Fibroblast of upper back skin (primary cell): ENCODE results near the gene MYH9.

Source experiments
- DNase-seq: peaks from one replicate; pipeline ENCODE4 v3.0.0-alpha.2; 2013

MYH9 gene

DNA sequence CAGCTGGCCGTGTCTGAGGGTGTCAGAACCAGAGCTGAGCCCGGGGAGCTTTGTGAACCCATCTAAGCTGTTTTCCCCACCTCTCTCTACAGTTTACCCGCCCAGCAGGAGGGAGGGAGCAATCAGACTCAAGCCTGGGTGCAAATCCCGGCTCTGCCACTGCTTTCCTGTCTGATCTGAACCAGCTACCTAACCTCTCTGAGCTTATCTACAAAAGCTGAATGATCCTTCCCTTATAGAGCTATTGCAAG is 148.7 kb downstream of the MYH9 start:
- no peak for DNase-seq

DNA sequence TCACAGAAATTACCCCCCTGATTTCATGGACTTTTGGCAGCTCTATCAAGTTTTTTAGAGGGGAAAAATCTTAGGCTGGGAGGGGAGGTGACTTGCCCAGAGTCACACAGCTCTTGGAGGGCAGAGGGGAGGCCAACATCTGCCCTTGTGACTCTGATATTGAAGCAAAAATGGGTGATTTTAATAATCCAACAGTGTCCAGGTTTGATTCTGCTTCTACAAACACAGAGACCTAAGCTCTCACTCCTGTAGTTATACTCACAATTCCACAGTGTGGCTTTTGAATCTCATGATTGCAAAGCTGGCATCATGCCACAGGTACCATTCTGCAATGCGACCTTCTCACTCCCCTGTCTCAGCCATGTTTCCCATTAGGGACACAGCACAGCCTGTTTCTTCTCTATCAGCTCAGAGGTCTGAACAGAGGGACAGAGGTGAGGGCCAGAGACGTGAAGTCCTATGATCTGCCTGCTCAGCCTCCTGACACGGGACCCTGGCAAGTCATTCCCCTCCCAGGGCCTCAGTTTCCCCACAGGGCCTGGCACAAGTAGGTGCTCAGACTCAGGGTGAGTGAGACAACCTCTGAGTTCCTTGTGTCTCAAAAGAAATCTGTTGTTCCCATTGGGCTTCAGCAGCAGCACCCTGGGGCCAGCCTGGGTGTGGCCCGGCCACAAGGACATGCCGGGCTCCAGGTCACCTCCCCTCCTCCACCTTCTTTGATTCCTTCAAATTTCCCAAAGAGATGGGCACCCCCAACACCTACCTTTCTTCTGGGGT is 149.2 kb downstream of the MYH9 start:
- no peak for DNase-seq

DNA sequence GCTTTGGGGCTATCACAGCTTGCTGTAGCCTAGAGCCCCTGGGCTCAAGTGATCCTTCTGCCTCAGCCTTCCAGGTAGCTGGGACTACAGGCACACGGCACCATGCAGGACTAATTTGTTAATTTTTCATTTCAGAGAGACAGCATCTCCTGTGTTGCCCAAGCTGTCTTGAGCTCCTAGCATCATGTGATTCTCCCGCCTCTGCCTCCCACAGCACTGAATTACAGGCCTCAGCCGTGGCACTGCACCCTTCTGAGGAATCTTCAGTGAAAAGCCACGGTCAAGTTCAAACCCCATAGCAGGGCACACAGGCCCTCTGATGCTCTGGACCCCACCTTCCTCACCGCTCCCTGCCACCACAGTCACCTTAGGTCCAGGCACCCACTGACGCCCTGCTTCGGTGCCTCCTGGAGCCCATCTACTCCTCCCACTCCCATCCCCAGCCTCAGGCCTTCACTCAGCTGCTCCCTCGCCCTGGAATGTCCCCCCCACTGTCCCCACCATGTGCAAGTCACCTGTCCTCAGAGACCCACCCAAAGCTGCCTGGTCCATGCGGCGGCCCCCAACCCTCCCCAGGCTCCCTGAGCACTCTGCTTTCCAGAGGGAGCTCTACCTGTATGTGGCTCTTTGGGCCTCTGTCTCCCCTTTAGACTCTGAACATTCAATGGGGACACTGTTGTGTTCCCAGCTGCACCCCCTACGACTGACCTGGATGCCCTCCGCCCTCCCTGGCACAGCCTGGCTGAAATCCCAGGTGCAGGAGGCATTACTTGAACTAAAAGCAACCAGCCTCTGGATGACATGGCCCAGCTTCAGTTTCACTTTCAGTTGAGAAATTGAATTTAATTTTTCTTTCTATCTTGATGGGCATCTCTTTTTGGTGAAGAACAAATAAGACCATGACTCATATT is 150.1 kb downstream of the MYH9 start:
- DNase-seq, result no peak

DNA sequence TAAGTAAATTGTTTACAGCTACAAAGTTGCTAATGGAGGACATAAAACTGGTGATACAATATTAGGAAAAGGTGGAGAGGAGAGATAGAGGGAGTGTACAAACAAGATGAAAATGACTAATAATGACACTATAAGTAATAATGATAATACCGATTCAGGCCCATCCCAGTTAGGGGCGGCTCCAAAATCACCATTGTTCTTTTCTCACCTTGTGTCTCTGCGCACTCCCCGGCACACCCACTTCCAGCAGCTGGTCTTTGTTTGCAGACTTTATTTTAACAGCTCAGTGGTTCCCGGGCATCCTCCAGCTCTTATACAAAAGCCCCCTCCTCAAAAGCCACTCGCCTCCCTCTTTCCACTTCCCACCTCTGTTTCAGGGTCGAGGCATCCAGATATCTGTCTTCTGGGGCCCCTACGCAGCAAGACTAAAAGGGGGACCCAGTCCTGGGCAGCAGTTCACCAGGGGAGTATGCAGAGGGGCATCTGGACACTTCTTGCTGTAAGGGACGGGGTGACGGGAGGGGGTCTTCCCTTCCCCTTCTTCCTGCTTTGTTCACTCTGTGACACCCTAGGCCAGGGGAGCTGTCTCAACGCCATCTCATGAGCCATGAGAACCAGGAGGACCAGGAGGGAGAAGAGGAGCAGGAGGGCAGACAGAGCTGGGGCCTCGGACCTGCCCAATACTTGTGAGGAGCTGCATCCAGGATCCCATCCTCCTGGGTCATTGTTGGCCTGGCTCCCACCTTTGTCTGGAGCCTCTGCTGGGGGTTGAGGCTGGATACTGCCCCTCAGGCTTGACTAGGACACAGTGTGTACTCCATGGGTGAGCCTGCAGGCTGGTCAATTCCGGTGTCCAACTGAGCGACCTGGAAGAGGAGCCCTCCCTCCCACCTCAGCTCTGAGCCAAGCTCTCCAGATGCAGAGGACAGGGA is 151.1 kb downstream of the MYH9 start:
- no peak for DNase-seq

DNA sequence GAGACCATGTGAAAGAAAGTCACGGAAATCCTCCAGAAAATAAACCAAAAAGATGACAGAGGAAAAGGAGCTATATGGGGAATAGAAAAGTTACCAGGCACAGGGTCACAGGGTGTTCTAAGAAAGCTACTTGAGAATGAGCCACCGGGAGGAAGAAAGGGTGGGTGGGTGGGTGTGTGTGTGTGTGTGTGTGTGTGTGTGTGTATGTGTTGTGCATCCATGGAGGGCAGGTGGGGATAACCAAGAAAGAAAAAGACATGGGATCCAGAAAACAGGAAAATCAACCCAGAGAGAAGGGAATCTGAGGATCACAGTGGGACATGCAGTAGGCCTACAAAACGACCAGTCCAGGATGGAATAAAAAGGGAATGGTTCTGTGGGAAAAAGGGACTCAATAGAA is 152.2 kb downstream of the MYH9 start:
- no peak for DNase-seq

DNA sequence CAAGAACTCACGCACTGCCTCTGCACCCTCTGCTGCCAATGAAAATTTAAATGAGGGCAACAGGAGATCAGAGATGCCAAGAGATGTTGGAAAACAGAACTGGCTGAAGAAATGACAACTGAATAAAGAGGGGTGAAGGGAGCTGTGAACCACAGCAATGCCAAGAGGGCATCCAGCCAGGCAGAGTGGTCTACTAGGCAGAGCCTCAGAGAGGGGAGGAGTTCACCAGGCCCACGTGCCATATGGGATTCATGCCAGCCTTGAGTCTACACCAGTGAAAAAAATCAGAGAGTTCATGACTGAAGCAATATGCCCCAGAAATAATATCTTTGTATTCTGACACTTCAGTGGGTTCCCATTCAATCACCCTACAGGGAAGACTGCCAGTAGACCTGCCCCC is 152.8 kb downstream of the MYH9 start:
- no peak for DNase-seq

DNA sequence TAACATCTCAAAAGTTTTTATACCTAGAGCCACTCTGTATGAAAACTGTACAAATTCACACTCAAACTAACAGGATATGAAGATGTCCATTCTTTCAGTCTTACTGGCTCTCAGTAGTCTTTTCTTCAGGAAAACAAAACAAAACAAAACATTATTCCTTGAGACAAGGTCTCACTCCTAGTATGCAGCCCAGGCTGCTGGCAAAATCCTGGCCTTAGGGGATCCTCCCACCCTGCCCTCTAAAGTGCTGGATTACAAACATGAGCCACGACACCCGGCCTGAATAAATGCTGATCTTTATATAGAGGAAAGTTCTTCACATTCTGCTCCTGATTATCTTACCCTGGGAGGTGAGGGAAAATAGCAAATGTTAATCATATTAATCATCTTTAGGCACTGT is 153.6 kb downstream of the MYH9 start:
- DNase-seq, result no peak

DNA sequence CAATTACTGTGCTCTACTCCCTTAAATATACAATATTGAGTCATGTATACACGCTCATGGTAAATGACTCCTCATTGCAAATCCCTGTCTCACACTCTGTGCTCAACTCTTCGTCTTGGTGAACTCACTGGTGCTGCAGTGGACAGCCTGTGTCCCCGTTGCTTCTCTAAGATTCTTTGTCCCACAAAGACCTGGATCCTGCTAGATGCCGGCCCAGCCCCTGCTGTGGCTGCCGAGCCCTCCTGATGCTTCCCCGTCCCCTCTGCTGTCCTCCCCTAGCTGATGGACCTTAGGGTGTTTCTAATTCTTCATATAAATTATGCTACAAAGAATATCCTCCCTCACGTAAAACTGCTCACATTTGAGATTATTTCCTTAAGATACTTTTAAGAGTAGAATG is 154.0 kb downstream of the MYH9 start:
- no peak for DNase-seq

DNA sequence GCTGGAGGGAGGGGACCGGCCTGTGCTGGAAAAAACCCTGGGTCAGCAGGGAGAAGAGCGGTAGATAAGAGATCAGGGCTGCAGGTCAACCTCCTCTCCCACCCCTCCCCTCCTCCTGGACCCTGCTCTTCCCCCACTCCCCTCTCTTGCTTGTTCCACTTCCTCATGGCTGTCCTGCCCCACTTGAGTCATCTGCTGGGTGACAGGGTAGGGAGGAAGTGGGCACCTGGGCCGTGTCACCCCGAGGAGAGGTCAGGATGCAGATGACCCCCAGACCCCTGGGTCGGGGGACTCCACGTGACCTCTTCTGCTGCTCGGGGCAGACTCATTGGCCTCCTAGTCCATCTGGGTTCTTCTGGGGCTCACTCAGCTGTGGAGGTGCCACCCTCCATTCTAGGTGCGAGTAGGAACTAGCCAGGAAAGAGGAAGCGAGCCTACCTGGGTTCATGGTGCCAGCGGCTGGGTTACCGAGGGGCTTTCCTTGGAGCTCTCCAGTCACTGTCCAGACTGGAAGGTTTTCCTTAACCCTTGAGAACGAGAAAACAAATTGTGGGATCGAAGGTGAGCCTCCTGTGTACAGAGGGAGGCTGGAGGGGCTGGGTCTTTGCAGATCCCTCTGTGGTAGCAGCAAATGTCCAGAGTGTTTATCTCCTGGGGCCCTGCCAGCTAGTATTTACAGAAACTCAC is 154.9 kb downstream of the MYH9 start:
- no peak for DNase-seq
